ENCODE data around the gene PREX1.

DNA sequence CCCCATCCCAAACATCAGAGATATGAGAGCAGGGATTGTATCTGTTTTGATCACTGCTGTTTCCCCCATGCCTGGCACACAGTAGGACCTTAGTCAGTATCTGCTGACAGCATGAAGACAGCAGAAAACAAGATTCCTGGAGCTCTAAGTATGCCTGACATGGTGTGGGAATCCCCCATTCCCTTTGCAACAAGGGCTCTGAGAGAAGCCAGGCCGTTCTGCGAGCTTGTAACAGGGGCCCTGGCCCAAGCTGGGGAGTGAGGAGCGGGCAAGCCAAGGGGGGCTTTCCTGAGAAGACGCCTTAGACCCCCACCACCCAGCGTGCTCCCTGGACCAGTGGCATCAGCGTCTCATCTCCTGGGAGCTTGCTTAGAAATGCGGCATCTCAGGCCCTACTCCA lies 25.2 kb downstream of the PREX1 start:
- TF ChIP-seq, protein P1, sequence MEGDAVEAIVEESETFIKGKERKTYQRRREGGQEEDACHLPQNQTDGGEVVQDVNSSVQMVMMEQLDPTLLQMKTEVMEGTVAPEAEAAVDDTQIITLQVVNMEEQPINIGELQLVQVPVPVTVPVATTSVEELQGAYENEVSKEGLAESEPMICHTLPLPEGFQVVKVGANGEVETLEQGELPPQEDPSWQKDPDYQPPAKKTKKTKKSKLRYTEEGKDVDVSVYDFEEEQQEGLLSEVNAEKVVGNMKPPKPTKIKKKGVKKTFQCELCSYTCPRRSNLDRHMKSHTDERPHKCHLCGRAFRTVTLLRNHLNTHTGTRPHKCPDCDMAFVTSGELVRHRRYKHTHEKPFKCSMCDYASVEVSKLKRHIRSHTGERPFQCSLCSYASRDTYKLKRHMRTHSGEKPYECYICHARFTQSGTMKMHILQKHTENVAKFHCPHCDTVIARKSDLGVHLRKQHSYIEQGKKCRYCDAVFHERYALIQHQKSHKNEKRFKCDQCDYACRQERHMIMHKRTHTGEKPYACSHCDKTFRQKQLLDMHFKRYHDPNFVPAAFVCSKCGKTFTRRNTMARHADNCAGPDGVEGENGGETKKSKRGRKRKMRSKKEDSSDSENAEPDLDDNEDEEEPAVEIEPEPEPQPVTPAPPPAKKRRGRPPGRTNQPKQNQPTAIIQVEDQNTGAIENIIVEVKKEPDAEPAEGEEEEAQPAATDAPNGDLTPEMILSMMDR (IDR thresholded peaks at IDR 0.05; ENCODE audit: insufficient read depth, low read length): no peak
- TF ChIP-seq, protein P2, sequence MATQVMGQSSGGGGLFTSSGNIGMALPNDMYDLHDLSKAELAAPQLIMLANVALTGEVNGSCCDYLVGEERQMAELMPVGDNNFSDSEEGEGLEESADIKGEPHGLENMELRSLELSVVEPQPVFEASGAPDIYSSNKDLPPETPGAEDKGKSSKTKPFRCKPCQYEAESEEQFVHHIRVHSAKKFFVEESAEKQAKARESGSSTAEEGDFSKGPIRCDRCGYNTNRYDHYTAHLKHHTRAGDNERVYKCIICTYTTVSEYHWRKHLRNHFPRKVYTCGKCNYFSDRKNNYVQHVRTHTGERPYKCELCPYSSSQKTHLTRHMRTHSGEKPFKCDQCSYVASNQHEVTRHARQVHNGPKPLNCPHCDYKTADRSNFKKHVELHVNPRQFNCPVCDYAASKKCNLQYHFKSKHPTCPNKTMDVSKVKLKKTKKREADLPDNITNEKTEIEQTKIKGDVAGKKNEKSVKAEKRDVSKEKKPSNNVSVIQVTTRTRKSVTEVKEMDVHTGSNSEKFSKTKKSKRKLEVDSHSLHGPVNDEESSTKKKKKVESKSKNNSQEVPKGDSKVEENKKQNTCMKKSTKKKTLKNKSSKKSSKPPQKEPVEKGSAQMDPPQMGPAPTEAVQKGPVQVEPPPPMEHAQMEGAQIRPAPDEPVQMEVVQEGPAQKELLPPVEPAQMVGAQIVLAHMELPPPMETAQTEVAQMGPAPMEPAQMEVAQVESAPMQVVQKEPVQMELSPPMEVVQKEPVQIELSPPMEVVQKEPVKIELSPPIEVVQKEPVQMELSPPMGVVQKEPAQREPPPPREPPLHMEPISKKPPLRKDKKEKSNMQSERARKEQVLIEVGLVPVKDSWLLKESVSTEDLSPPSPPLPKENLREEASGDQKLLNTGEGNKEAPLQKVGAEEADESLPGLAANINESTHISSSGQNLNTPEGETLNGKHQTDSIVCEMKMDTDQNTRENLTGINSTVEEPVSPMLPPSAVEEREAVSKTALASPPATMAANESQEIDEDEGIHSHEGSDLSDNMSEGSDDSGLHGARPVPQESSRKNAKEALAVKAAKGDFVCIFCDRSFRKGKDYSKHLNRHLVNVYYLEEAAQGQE (IDR thresholded peaks at IDR 0.05; ENCODE audit: insufficient replicate concordance, low read depth): no peak
- TF ChIP-seq GABPA (IDR thresholded peaks at IDR 0.05; ENCODE audit: low read depth) (no peak), POLR2AphosphoS5 (IDR thresholded peaks at IDR 0.05; ENCODE audit: low read depth) (no peak)

Data from HL-60 (cell line).